GM18520 (cell line): Measurements from ENCODE around the gene SIK1.

Source experiments
- ATAC-seq: cut with Tn5 transposase; IDR thresholded peaks from one replicate; pipeline ENCODE4 v1.9.1; 2021; ENCODE audit not compliant: unreplicated experiment

Gene SIK1

GRCh38 chr21:43369124-43369523, 57.8 kb downstream of the SIK1 start:
- ATAC-seq = peak; percentile 79

- no peak for ATAC-seq
Observed at GRCh38 chr21:43368685-43369084, 58.2 kb downstream of the SIK1 start.

GRCh38 chr21:43367859-43368258, 59.1 kb downstream of the SIK1 start:
- ATAC-seq = no peak

- ATAC-seq = no peak
Observed at GRCh38 chr21:43367296-43367695, 59.6 kb downstream of the SIK1 start.

- no peak for ATAC-seq
Observed at GRCh38 chr21:43366656-43367055, 60.3 kb downstream of the SIK1 start.

GRCh38 chr21:43365611-43366426, 61.1 kb downstream of the SIK1 start:
- ATAC-seq = no peak

GRCh38 chr21:43364851-43365424, 62.0 kb downstream of the SIK1 start:
- ATAC-seq = no peak
